Activated B cell treated with CpG ODN at 0.5 μM for 24 hours (primary cell): ENCODE data around the gene ANKRD11. TPM values are rescaled to one million over a fixed set of nuclear protein-coding genes. Genes with fewer than 3 reads are reported as not detected.

Source experiments
- ATAC-seq: fragments of 200-7000 bp; cut with Tn5 transposase; one replicate; pipeline ENCODE4 v1.10.0; 2021; ENCODE audit warnings: low read depth, mild to moderate bottlenecking, moderate library complexity
- CTCF ChIA-PET: fragments of 350-600 bp; sonication (Branson Sonifier 250); formaldehyde crosslinking; loops from one replicate; lab custom pipeline; 2021; ENCODE audit warnings: antibody characterized with exemption; lab: Charles Lee
- POLR2A ChIA-PET: fragments of 350-600 bp; sonication (Branson Sonifier 250); formaldehyde crosslinking; loops from one replicate; lab custom pipeline; 2021; ENCODE audit warnings: antibody characterized with exemption; lab: Charles Lee
- DNase-seq: peaks from one replicate; pipeline ENCODE4 v3.0.0; 2022
- H3K27ac Mint-ChIP-seq: one replicate; pipeline ENCODE4 v1.8.0; 2020; ENCODE audit warnings: mixed read lengths
- H3K27me3 Mint-ChIP-seq: one replicate; pipeline ENCODE4 v1.8.0; 2021; ENCODE audit warnings: mixed read lengths
- H3K36me3 Mint-ChIP-seq: one replicate; pipeline ENCODE4 v1.8.0; 2021; ENCODE audit warnings: low read depth, mixed read lengths
- H3K4me1 Mint-ChIP-seq: one replicate; pipeline ENCODE4 v1.8.0; 2021; ENCODE audit warnings: mixed read lengths
- H3K4me3 Mint-ChIP-seq: one replicate; pipeline ENCODE4 v1.8.0; 2020; ENCODE audit warnings: mild to moderate bottlenecking, mixed read lengths
- H3K9me3 Mint-ChIP-seq: one replicate; pipeline ENCODE4 v1.8.0; 2020; ENCODE audit warnings: mixed read lengths
- intact Hi-C: fragments of 100-400 bp; cut with micrococcal nuclease; formaldehyde crosslinking; loops from one replicate; pipeline ENCODE4 v1.15.1; 2024
- total RNA-seq: library from RNA; stranded (reverse); gene quantifications from 2 replicates; pipeline ENCODE4 v1.2.3, GENCODE V29; 2022
- TF ChIP-seq, protein P1 (sequence below): fragments of 200-600 bp; IDR thresholded peaks from one replicate; pipeline ENCODE4 v1.8.0; 2022; ENCODE audit warnings: antibody characterized with exemption, mild to moderate bottlenecking

ANKRD11 gene
- total RNA-seq, 1 donor from 2014 or later: 243 TPM

GRCh38 chr16:89460556-89460955 is 29.8 kb downstream of the ANKRD11 start:
- intact Hi-C loops: loop anchor here (2.0 kb wide), 1 partner anchor 16 kb away; no protein-coding TSS in a partner anchor
- Mint-ChIP-seq H3K27me3 (no peaks in the 10 kb centered on the region), H3K27ac (no peak overlapping the region), H3K36me3 (peaks cover 26% of the 10 kb centered on the region), H3K4me1 (peaks cover 48% of the 10 kb centered on the region), H3K4me3 (no peak overlapping the region), H3K9me3 (no peaks in the 10 kb centered on the region)
- DNase-seq (no peak), ATAC-seq (peak; percentile 18)
- CTCF ChIA-PET: interaction anchor here (1.1 kb wide), 1 partner anchor 47 kb away, joined by 4 read pairs; the partner anchor contains the start of gene SPG7
- TF ChIP-seq, protein P1, sequence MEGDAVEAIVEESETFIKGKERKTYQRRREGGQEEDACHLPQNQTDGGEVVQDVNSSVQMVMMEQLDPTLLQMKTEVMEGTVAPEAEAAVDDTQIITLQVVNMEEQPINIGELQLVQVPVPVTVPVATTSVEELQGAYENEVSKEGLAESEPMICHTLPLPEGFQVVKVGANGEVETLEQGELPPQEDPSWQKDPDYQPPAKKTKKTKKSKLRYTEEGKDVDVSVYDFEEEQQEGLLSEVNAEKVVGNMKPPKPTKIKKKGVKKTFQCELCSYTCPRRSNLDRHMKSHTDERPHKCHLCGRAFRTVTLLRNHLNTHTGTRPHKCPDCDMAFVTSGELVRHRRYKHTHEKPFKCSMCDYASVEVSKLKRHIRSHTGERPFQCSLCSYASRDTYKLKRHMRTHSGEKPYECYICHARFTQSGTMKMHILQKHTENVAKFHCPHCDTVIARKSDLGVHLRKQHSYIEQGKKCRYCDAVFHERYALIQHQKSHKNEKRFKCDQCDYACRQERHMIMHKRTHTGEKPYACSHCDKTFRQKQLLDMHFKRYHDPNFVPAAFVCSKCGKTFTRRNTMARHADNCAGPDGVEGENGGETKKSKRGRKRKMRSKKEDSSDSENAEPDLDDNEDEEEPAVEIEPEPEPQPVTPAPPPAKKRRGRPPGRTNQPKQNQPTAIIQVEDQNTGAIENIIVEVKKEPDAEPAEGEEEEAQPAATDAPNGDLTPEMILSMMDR: no peak
- POLR2A ChIA-PET: no interaction called here

DNA sequence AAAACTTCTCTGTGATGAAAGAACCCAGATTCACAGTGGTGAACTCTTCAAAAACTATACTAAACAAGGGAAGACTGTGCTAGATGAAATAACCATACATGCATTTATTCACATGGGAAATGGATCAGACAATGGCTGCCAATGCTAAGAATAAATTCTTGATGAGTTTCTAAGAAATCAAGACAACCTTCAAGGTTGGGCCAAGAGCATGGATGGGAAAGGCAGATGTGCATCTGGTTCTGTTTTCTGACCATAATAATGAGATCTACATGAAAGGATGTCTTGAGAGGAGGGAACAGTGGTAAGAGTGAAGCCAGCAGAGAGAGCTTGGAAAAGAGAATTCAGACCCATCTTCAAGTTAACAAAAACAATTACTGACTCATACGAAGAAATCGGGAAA is 31.4 kb downstream of the ANKRD11 start:
- Mint-ChIP-seq H3K9me3 (no peaks in the 10 kb centered on the region), H3K4me1 (peaks cover 44% of the 10 kb centered on the region), H3K36me3 (peaks cover 21% of the 10 kb centered on the region), H3K27ac (no peak overlapping the region), H3K27me3 (no peaks in the 10 kb centered on the region), H3K4me3 (no peak overlapping the region)
- intact Hi-C loops: no loop called here
- CTCF ChIA-PET: no interaction called here
- TF ChIP-seq, protein P1: no peak
- no peak for ATAC-seq
- no peak for DNase-seq
- POLR2A ChIA-PET: no interaction called here

DNA sequence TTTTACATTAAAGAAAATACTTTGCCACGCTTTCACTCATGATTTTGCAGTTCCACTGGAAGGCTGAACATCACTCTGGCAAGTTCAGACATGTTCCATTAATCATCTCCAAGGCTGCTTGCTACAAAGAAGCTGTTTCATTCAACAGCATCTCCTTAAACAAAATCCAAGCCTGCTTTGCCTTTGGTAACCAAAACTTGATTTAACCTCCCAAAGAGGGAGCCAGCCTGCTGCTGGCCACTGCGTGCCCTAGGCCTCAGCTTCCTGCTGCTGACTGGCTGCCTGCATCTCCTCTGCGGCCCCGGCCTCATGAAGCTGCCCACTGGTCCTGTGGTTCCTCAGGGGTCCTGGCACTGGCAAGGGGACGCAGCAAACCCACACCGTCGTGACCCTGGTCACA is 31.8 kb downstream of the ANKRD11 start:
- intact Hi-C loops: no loop called here
- H3K27ac Mint-ChIP-seq: no peak overlapping the region
- no peak for DNase-seq
- H3K9me3 Mint-ChIP-seq: no peaks in the 10 kb centered on the region
- TF ChIP-seq, protein P1: no peak
- H3K4me3 Mint-ChIP-seq: no peak overlapping the region
- H3K36me3 Mint-ChIP-seq: peaks cover 21% of the 10 kb centered on the region
- no peaks in the 10 kb centered on the region for H3K27me3 Mint-ChIP-seq
- no peak for ATAC-seq
- H3K4me1 Mint-ChIP-seq: peaks cover 45% of the 10 kb centered on the region
- ChIA-PET POLR2A (no interaction called here), CTCF (no interaction called here)

DNA sequence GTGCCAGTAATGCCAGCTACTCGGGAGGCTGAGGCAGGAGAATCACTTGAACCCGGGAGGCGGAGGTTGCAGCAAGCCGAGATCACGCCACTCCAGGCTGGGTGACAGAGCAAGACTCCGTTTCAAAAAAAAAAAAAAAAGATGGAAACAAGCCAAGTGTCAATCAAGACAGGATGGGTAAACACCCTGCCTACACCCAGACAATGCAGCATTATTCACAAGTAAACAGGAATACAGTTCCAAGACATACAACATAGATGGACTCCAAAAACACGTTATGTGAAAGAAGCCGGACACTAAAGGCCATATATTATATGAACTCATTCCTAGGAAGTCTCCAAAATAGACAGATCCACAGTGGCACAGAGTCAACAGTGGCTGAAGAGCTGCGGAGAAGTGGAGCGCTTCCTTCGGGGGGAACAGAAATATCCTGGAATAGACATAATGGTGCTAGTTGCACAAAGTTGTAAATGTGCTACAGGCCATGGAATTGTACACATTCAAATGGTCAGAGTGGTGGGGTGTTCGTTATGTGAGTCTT is 33.9 kb downstream of the ANKRD11 start:
- ATAC-seq (no peak), DNase-seq (no peak)
- Mint-ChIP-seq H3K27ac (no peak overlapping the region), H3K36me3 (peaks cover 21% of the 10 kb centered on the region), H3K4me1 (peaks cover 61% of the 10 kb centered on the region), H3K4me3 (no peak overlapping the region), H3K27me3 (no peaks in the 10 kb centered on the region), H3K9me3 (no peaks in the 10 kb centered on the region)
- CTCF ChIA-PET: no interaction called here
- POLR2A ChIA-PET: interaction anchor here (0.7 to 1.4 kb wide), 2 partner anchors 9 to 20 kb away, joined by 3 to 5 read pairs; no protein-coding TSS in a partner anchor
- TF ChIP-seq, protein P1: no peak
- intact Hi-C loops: no loop called here

- POLR2A ChIA-PET: interaction anchor here (0.6 to 1.7 kb wide), 4 partner anchors 13 to 52 kb away, joined by 3 to 7 read pairs (median 4); partner anchors contain the start of gene SPG7
- Mint-ChIP-seq H3K36me3 (peaks cover 20% of the 10 kb centered on the region), H3K27ac (no peak overlapping the region), H3K4me1 (peaks cover 61% of the 10 kb centered on the region), H3K9me3 (no peaks in the 10 kb centered on the region), H3K27me3 (no peaks in the 10 kb centered on the region), H3K4me3 (no peak overlapping the region)
- intact Hi-C loops: loop anchor here (2.0 kb wide), 1 partner anchor 53 kb away; the partner anchor contains the start of gene SPG7
- CTCF ChIA-PET: no interaction called here
- TF ChIP-seq, protein P1: no peak
- ATAC-seq (no peak), DNase-seq (no peak)
Observed at GRCh38 chr16:89455692-89456091, 34.7 kb downstream of the ANKRD11 start.
